Measurements from ENCODE around the gene ARCN1. TPM values are rescaled to one million over a fixed set of nuclear protein-coding genes. Genes with fewer than 3 reads are reported as not detected.
A peak's percentile ranks its signal among the peaks of the same experiment; 100 is the strongest.
"Not testable (repeated sequence)": the region's sequence is repeated elsewhere in the genome, so short reads cannot be mapped to it uniquely, and the experiment has no call there.

ARCN1 gene
- polyA plus RNA-seq, 1 donor from 2014 or later, result 67.2 TPM

GRCh38 chr11:118569670-118570069 is 2.5 kb upstream of the ARCN1 start:
- no peaks in the 10 kb centered on the region for H3K9me2 ChIP-seq (ENCODE audit: insufficient read depth, low read length)
- H3K27ac ChIP-seq (ENCODE audit: low read length), result no peak overlapping the region
- H3K4me3 ChIP-seq (ENCODE audit: low read length), result no peak overlapping the region
- H3K9me3 ChIP-seq (ENCODE audit: low read length), result no peaks in the 10 kb centered on the region
- no peaks in the 10 kb centered on the region for H4K20me1 ChIP-seq (ENCODE audit: insufficient read depth)
- H3K36me3 ChIP-seq (ENCODE audit: insufficient read depth, low read length), result no peaks in the 10 kb centered on the region
- H2AFZ ChIP-seq (ENCODE audit: low read depth, low read length), result no peak overlapping the region
- H3K4me2 ChIP-seq (ENCODE audit: low read length), result no peak overlapping the region
- peaks cover 25% of the 10 kb centered on the region for H3K79me2 ChIP-seq (replicated peaks; ENCODE audit: insufficient read depth, low read length)
- peaks cover 3% of the 10 kb centered on the region for H3F3A ChIP-seq (ENCODE audit: insufficient read depth, low read length, poor library complexity, severe bottlenecking)
- H3K9ac ChIP-seq (ENCODE audit: low read length), result no peak overlapping the region
- TF ChIP-seq REST (IDR thresholded peaks at IDR 0.05; ENCODE audit: borderline replicate concordance) (no peak), EZH2 (IDR thresholded peaks at IDR 0.05; ENCODE audit: borderline replicate concordance, insufficient read depth, low read length, poor library complexity, severe bottlenecking) (no peak), EP300 (conservative IDR thresholded peaks at IDR 0.05; ENCODE audit: poor library complexity, severe bottlenecking) (no peak), SMC3 (conservative IDR thresholded peaks at IDR 0.05; ENCODE audit: poor library complexity) (no peak), RAD21 (conservative IDR thresholded peaks at IDR 0.05) (no peak), TAF1 (IDR thresholded peaks at IDR 0.05; ENCODE audit: low read depth) (no peak), MXI1 (conservative IDR thresholded peaks at IDR 0.05; ENCODE audit: poor library complexity, severe bottlenecking) (no peak), CTCF (IDR thresholded peaks at IDR 0.05; ENCODE audit: poor library complexity, severe bottlenecking) (no peak), POLR2AphosphoS5 (IDR thresholded peaks at IDR 0.05) (no peak)
- H3K27me3 ChIP-seq (ENCODE audit: insufficient read depth, low read depth, low read length), result no peaks in the 10 kb centered on the region

GRCh38 chr11:118570787-118571186 is 1.4 kb upstream of the ARCN1 start:
- Histone ChIP-seq H3K4me2 (ENCODE audit: low read length) (no peak overlapping the region), H3K9me2 (ENCODE audit: insufficient read depth, low read length) (no peaks in the 10 kb centered on the region), H3K79me2 (replicated peaks; ENCODE audit: insufficient read depth, low read length) (peaks cover 36% of the 10 kb centered on the region), H3F3A (ENCODE audit: insufficient read depth, low read length, poor library complexity, severe bottlenecking) (peaks cover 3% of the 10 kb centered on the region), H3K27ac (ENCODE audit: low read length) (no peak overlapping the region), H3K9ac (ENCODE audit: low read length) (no peak overlapping the region), H3K4me3 (ENCODE audit: low read length) (no peak overlapping the region), H4K20me1 (ENCODE audit: insufficient read depth) (no peaks in the 10 kb centered on the region), H3K27me3 (ENCODE audit: insufficient read depth, low read depth, low read length) (no peaks in the 10 kb centered on the region), H3K9me3 (ENCODE audit: low read length) (no peaks in the 10 kb centered on the region), H2AFZ (ENCODE audit: low read depth, low read length) (no peak overlapping the region), H3K36me3 (ENCODE audit: insufficient read depth, low read length) (no peaks in the 10 kb centered on the region)
- TF ChIP-seq EZH2 (IDR thresholded peaks at IDR 0.05; ENCODE audit: borderline replicate concordance, insufficient read depth, low read length, poor library complexity, severe bottlenecking) (no peak), SMC3 (conservative IDR thresholded peaks at IDR 0.05; ENCODE audit: poor library complexity) (no peak)

GRCh38 chr11:118571701-118572060 is 528 bp upstream of the ARCN1 start:
- not testable (repeated sequence) for H3K9me3 ChIP-seq (ENCODE audit: low read length); H3K27me3 ChIP-seq (ENCODE audit: insufficient read depth, low read depth, low read length); H3K36me3 ChIP-seq (ENCODE audit: insufficient read depth, low read length); H3F3A ChIP-seq (ENCODE audit: insufficient read depth, low read length, poor library complexity, severe bottlenecking); H4K20me1 ChIP-seq (ENCODE audit: insufficient read depth); H3K9me2 ChIP-seq (ENCODE audit: insufficient read depth, low read length)
- Histone ChIP-seq H3K4me3 (ENCODE audit: low read length) (peak overlapping the region; percentile 89), H3K27ac (ENCODE audit: low read length) (peak overlapping the region; percentile 93), H3K4me2 (ENCODE audit: low read length) (peak overlapping the region; percentile 50), H3K9ac (ENCODE audit: low read length) (peak overlapping the region; percentile 97), H2AFZ (ENCODE audit: low read depth, low read length) (peak overlapping the region; percentile 36), H3K79me2 (replicated peaks; ENCODE audit: insufficient read depth, low read length) (peaks cover 45% of the 10 kb centered on the region)
